Activated T-cell treated with anti-CD3 and anti-CD28 coated beads, Interleukin-2, amount 50 U/mL, for 1 hour (primary cell): ENCODE measurements around the gene POLE.
"Not testable (repeated sequence)": the region's sequence is repeated elsewhere in the genome, so short reads cannot be mapped to it uniquely, and the experiment has no call there.

Experiments used
- DNase-seq: peaks from one replicate; pipeline ENCODE4 v3.0.0-alpha.2; 2020

POLE gene

GRCh38 chr12:132610051-132610759 is 76.9 kb downstream of the POLE start, which contains the start of gene LRCOL1:
Gene LRCOL1, minus strand, starts transcription at chr12:132610582. Its CDS starts 4,331 bp downstream, at chr12:132606251.
- DNase-seq: no peak

GRCh38 chr12:132608231-132609171 is 78.6 kb downstream of the POLE start:
- no peak for DNase-seq

- DNase-seq: no peak
These were observed 80.2 kb downstream of the POLE start for GRCh38 chr12:132606927-132607326.

- no peak for DNase-seq
These were observed 80.7 kb downstream of the POLE start for GRCh38 chr12:132606466-132606865.

GRCh38 chr12:132605892-132606291 is 81.2 kb downstream of the POLE start:
- no peak for DNase-seq

GRCh38 chr12:132604668-132605441 is 82.3 kb downstream of the POLE start:
- DNase-seq: no peak

- DNase-seq: no peak
These were observed 83.0 kb downstream of the POLE start for GRCh38 chr12:132604151-132604618.

GRCh38 chr12:132603240-132604150 is 83.6 kb downstream of the POLE start:
- no peak for DNase-seq

GRCh38 chr12:132602572-132603239 is 84.4 kb downstream of the POLE start:
- DNase-seq: no peak

- DNase-seq: no peak
These were observed 85.8 kb downstream of the POLE start for GRCh38 chr12:132601171-132601883.

GRCh38 chr12:132600048-132601032 is 86.8 kb downstream of the POLE start:
- DNase-seq: peak; percentile 43

GRCh38 chr12:132599502-132599901 is 87.6 kb downstream of the POLE start:
- not testable (repeated sequence) for DNase-seq

GRCh38 chr12:132597333-132598316 is 89.5 kb downstream of the POLE start:
- DNase-seq: no peak

- DNase-seq: no peak
These were observed 91.1 kb downstream of the POLE start for GRCh38 chr12:132596016-132596415.

- DNase-seq: no peak
These were observed 92.0 kb downstream of the POLE start for GRCh38 chr12:132595183-132595582.

GRCh38 chr12:132593938-132594358 is 93.2 kb downstream of the POLE start:
- no peak for DNase-seq

GRCh38 chr12:132593521-132593920 is 93.6 kb downstream of the POLE start:
- DNase-seq: no peak

GRCh38 chr12:132593071-132593470 is 94.1 kb downstream of the POLE start:
- no peak for DNase-seq
